HG03469 (cell line): ENCODE results near the gene DNAJC15.

Source experiments
- ATAC-seq: cut with Tn5 transposase; IDR thresholded peaks from one replicate; pipeline ENCODE4 v1.9.1; 2021; ENCODE audit warnings: mild to moderate bottlenecking, moderate library complexity, moderate number of reproducible peaks; ENCODE audit not compliant: unreplicated experiment

The DNAJC15 gene

GRCh38 chr13:43150369-43151207 lies 127.2 kb downstream of the DNAJC15 start:
- no peak for ATAC-seq

GRCh38 chr13:43153436-43154090 lies 130.2 kb downstream of the DNAJC15 start:
- no peak for ATAC-seq

DNA sequence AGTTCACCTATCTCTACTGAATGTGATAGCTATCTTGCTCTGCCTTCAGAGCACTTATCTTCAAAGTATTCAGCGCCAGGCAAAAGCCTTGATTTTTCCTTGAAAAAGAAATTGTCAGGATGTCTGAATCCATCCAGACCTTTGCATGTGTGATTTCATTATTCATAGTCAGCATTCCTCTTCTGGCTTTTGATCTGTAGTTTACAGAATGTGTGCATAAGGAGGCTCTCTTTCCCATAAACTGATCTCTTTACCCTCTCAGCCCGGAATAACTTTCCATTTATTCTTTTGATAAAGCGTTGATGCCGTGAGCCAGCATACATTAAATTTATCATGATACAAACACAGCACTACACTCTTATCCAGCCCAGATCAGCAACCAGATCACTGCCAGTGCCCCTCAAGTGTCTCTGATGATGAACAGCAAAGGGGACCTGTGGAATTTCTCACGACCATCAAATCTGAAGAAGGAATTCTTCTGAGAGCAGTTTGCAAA lies 130.8 kb downstream of the DNAJC15 start:
- ATAC-seq = no peak

DNA sequence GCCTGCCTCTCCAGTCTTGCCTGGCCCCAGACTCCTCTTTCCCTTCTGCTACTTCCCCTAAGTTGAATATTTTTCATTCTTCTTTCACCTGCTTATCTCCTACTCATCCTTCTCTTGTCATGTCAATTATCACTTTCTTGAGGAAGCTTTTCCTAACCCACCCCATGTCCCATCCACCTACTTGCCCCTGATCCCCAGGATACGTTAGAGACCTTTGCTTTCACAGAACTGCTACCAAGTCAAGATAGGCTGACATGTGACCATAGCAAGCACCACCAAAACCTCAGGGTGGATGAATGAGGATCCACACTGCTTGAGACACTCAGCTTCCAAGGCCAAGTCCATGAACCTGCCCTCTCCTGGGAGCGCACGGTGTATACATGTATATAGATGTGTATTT lies 131.5 kb downstream of the DNAJC15 start:
- ATAC-seq = no peak

GRCh38 chr13:43156916-43157315 lies 133.5 kb downstream of the DNAJC15 start:
- no peak for ATAC-seq

DNA sequence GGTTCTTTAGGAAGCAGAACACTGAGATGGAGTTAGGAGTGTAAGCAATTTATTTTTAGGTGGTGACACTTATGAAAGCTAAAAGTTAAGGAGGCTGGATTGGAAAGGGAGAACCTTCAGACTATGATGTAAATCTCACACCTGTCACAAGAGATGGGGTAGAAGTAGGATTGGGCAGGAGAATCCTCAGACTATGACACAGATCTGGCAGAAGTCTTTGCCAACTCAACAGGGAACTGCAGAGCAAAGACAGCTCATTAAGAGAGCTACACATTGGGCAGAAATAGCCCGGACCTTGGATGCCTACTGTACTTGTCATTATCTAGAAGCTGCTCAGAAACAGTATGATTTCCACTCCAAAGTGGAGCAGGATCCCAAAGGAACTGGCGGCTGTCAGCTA lies 134.4 kb downstream of the DNAJC15 start:
- ATAC-seq = no peak

DNA sequence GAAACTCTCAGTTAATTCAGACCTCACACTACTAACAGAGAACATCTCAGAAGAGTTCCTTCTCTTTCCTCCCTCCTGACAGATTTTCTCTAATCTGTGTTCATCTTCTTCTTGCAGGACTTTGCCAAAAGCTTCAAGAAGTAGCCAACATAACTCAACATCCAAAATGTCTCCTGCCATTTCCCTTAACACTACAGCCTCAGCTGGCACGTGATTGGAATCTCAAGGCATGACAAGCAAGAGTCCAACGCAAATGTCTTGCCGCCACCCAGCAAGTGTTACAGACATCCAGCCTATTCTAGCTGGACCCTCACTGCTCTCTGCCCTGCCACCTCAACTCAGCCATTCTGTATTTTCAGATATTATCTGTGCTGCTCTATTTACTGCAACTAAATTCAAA lies 135.1 kb downstream of the DNAJC15 start:
- no peak for ATAC-seq

DNA sequence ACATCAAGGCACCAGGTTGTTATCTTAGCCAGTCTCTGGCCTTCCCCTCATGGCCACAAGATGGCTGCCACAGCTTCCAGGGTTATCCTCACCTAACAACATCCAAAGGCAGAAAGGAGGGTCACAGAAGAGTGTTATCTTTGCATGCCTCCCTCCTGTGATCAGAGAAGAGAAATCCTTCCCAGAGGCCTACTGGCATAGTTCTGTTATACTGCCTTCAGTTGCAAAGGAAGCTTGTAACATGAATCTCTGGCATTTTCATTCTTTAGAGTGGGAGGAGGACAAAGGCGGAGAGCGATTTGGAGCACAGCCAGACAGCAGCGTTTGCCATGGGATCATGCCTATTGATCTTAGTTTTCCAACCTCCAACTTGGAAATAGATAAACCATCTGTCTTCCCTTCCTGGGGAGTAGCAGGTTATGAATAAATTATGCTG lies 135.7 kb downstream of the DNAJC15 start:
- no peak for ATAC-seq
